Subcutaneous adipose tissue (tissue), 4 donors: ENCODE data around the gene ARIH2. TPM values are rescaled to one million over a fixed set of nuclear protein-coding genes. Genes with fewer than 3 reads are reported as not detected.

Experiments
- CTCF ChIP-seq: fragments of 450-650 bp; IDR thresholded peaks from one replicate; pipeline ENCODE4 v1.5.1; 2016; ENCODE audit warnings: low read depth, mild to moderate bottlenecking, control low read depth, antibody characterized with exemption, moderate library complexity
- total RNA-seq, 4 donors: library from RNA; depleted of rRNA; stranded (reverse); fragments of >200 nt; gene quantifications; one replicate each; pipeline ENCODE4 v1.1.0, GENCODE V29; 2016

ARIH2 gene
- total RNA-seq, 4 donors from 2014 or later = 63.4 to 110 (median 80.2) TPM

GRCh38 chr3:48949376-48949717 is 30.7 kb downstream of the ARIH2 start:
- no peak for TF ChIP-seq CTCF

- TF ChIP-seq CTCF = no peak
Measured at GRCh38 chr3:48950051-48950450, 31.4 kb downstream of the ARIH2 start.

GRCh38 chr3:48951764-48952163 is 33.1 kb downstream of the ARIH2 start:
- TF ChIP-seq CTCF = no peak

DNA sequence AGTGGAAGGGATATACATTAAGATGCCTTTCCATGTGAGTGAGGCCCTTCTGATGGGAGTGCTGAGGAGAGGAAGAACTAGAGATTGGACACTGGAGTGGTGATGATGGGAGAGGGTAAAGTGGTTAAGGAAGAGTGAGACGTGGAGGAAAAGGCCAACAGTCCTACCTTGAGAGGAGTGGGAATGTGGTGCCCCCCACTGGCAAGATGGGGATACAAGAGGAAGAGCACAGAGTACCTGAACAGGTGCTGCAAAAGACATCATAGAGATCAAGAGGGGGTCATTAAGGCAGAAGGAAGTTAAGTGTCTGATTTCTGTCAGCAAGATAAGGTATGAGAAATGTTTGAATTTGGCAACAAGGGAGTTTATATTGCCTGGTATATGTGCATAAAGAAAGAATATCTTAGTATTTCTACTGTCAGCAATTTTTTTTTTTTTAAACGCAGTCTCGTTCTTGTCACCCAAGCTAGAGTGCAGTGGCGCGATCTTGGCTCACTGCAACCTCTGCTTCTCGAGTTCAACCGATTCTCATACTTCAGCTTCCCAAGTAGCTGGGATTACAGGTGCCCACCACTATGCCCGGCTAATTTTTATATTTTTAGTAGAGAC is 34.0 kb downstream of the ARIH2 start:
- TF ChIP-seq CTCF = no peak

- no peak for TF ChIP-seq CTCF
Measured at GRCh38 chr3:48957006-48957705, 38.5 kb downstream of the ARIH2 start.

DNA sequence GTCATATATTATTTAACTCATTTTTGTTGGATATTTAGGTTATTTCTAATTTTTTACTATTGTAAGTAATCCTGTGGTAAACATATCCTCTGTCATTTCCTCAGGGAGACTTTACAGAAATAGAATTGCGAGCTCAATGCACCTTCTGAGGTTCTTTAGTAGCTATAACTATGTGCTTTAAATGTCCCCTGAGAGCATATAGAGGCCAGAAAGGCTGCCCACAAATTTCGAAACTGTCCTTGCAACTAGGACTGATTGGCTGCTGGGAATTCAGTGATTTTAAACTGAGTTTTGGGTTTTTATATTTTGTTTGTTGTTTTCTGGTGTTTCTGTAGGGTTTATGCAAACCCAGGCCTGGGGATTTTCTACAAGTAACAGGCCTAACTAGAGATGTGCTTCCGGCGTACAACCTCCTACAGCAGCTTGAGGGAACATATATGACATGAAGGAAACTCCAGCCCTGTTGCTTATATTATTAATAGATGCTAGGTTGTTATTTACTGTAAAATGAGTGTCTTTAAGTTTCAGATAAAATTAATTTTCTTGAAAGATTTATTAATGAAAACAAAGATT is 42.3 kb downstream of the ARIH2 start:
- TF ChIP-seq CTCF = no peak

- no peak for TF ChIP-seq CTCF
Measured at GRCh38 chr3:48962340-48962739, 43.7 kb downstream of the ARIH2 start.
